ENCODE data around the gene NRTN.
"Not testable (repeated sequence)": the region's sequence is repeated elsewhere in the genome, so short reads cannot be mapped to it uniquely, and the experiment has no call there.

Gene NRTN, protein sequence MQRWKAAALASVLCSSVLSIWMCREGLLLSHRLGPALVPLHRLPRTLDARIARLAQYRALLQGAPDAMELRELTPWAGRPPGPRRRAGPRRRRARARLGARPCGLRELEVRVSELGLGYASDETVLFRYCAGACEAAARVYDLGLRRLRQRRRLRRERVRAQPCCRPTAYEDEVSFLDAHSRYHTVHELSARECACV

DNA sequence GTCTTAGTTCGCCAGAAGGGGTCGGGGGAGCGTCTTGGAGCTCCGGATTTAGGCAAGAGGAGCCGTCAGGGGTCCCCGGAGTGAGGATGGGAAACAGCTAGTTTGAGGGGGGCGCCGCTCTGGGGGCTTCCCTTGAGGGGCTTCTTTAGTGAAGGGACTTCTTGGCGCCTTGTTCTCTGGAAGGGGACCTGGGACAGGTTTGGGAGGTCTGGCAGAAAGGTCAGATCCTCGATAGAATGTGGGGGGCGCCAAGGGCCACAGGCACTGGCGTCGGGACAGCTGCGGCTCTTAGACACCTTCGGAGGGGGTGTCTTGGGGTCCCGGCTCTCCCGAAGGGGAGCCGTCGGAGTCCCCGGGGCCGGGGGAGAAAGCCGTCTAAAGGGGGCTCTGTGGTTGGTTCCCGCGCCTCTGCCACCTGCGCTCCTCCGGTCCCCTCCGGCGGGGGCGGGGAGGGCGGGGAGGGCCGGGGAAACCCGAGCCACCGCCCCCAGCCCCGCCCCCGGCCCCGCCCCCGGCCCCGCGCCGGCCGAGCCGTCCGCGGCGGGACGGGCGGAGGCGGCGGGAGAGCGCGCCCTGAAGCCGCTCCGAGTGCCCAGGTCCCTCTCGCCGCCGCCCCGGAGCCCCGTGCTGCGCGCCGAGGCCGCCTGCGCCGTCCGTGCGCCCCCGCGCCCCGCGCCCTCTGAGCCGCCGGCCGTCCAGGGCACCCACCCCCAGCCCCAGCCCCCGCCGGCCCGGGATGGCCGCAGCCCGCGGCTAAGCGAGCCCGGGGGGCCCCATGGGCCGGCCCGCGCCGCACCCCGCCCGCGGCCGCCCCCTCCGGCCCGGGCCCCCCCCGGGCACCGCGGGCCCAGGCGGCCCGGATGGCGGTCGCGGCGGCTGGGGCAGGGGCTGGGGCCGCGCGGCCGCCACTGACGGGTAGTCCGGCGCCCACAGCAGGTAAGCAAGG, at the start of gene NRTN:
TSS of gene NRTN (plus strand) at position 552 of the 946 bp plus-strand sequence. CDS start 19,099 bp downstream, outside the sequence.
- DNase-seq (ENCODE audit: low spot score) = no peak

- no peak for DNase-seq (ENCODE audit: low spot score)
These were observed 42.2 kb upstream of the NRTN start for GRCh38 chr19:5762608-5763217.

GRCh38 chr19:5765220-5765619, 39.6 kb upstream of the NRTN start:
- DNase-seq (ENCODE audit: low spot score) = no peak

GRCh38 chr19:5767949-5768348, 36.9 kb upstream of the NRTN start:
- DNase-seq (ENCODE audit: low spot score) = no peak

GRCh38 chr19:5772416-5772815, 32.5 kb upstream of the NRTN start:
- no peak for DNase-seq (ENCODE audit: low spot score)

DNA sequence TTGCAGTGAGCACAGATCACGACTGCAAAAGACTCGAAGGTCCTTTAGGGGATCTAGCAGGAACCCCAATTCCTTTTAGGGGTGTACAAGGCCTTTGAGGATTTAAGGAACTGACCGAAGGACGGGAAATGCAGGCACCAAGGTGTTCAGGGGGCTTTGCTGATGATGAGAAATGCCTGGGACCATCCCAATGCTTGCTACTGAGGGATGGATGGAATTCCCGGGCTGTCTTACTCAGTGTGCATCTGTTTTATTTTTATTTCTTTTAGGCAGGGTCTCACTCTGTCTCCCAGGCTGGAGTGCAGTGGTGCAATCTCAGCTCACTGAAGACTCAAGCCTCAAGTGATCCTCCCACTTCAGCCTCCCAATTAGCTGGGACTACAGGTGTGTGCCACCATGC, 31.6 kb upstream of the NRTN start:
- no peak for DNase-seq (ENCODE audit: low spot score)

GRCh38 chr19:5774921-5775320, 29.9 kb upstream of the NRTN start:
- no peak for DNase-seq (ENCODE audit: low spot score)

GRCh38 chr19:5775668-5776309, 29.1 kb upstream of the NRTN start:
- DNase-seq (ENCODE audit: low spot score) = no peak

- no peak for DNase-seq (ENCODE audit: low spot score)
These were observed 26.5 kb upstream of the NRTN start for GRCh38 chr19:5778402-5778801.

DNA sequence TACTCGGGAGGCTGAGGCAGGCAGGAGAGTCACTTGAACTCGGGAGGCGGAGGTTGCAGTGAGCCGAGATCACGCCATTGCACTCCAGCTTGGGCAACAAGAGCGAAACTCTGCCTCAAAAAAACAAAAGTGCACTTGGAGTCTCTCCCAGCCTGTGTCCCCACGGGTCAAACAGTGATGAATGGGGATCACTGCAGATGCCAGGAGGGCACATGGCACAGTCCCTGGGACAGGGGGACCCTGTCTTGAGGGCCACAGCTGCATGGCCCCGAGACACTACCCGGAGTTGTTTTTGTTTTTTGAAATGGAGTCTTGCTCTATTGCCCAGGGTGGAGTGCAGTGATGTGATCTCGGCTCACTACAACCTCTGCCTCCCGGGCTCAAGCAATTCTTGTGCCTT, 24.0 kb upstream of the NRTN start:
- DNase-seq (ENCODE audit: low spot score) = not testable (repeated sequence)

DNA sequence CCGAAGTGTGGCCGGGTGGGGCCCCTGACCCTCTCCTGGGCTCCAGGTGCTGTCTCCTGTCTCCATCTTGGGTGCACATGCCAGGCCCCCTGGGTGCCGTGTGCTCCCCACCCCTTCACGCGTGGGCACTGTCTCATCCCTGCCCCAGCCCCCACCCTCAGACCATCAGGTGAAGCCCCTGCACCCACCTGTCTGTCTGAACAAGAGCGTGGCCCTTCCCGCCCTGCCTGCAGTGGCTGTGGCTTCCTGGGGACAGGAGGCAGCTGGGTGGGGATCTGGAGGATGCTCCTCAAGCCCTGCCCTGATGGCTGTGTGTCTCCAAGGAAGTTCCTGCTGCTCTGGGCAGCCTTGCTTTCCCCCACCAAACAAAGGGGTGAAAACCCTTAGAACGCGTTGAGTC, 22.5 kb upstream of the NRTN start:
- DNase-seq (ENCODE audit: low spot score) = no peak

- DNase-seq (ENCODE audit: low spot score) = no peak
These were observed 21.6 kb upstream of the NRTN start for GRCh38 chr19:5782945-5783919.

GRCh38 chr19:5784581-5785147, 20.2 kb upstream of the NRTN start, which contains the start of gene PRR22:
TSS of gene PRR22 (minus strand) at chr19:5784746. CDS start at chr19:5784660, 86 bp downstream.
- DNase-seq (ENCODE audit: low spot score) = no peak

DNA sequence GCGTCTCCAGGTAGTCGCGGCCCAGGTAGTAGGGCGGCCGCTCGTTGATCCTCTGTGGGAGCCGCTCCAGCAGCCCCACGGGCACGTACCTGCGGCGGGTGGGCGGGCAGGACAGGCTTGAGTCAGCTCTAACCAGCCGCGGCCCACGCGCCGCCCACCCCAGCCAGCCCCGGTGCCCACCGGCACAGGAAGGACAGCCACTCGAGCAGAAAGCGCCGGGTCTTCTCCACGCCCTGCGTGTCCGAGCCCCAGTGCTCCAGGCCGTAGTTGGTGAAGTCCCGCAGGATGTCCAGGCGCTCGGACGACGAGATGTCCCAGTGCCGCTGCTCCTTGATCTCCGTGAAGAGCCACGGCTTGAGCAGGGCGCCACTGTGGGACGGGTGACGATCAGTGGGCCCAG, 19.4 kb upstream of the NRTN start:
- no peak for DNase-seq (ENCODE audit: low spot score)

- DNase-seq (ENCODE audit: low spot score) = no peak
These were observed 18.1 kb upstream of the NRTN start for GRCh38 chr19:5786593-5787408.

GRCh38 chr19:5787409-5788182, 17.3 kb upstream of the NRTN start:
- no peak for DNase-seq (ENCODE audit: low spot score)

GRCh38 chr19:5788422-5788821, 16.4 kb upstream of the NRTN start:
- no peak for DNase-seq (ENCODE audit: low spot score)

- no peak for DNase-seq (ENCODE audit: low spot score)
These were observed 15.5 kb upstream of the NRTN start for GRCh38 chr19:5789351-5789761.

Data from NAMALWA (cell line).